Neural cell (in vitro differentiated cells): ENCODE data around the gene CD300LB. TPM values are rescaled to one million over a fixed set of nuclear protein-coding genes. Genes with fewer than 3 reads are reported as not detected.

ENCODE experiments used
- H2AFZ ChIP-seq: fragments of 200-600, 300-800 bp; sonication (generic), shearing (Covaris generic); 2 replicates; pipeline ENCODE4 v1.6.0; 2014; ENCODE audit warnings: low read depth, mild to moderate bottlenecking, antibody characterized with exemption, low read length, moderate library complexity
- H3F3A ChIP-seq: fragments of 200-600 bp; shearing (Covaris generic); 2 replicates; pipeline ENCODE4 v1.6.1; 2016; ENCODE audit warnings: mild to moderate bottlenecking, moderate library complexity, mixed read lengths, antibody characterized with exemption, low read length; ENCODE audit not compliant: insufficient read depth, poor library complexity, severe bottlenecking
- H3K27ac ChIP-seq: fragments of 200-600, 300-800 bp; sonication (generic), shearing (Covaris generic); 2 replicates; pipeline ENCODE4 v1.5.1; 2014; ENCODE audit warnings: mild to moderate bottlenecking, low read length, moderate library complexity
- H3K27me3 ChIP-seq: fragments of 300-800, 200-600 bp; sonication (generic), shearing (Covaris generic); 2 replicates; pipeline ENCODE4 v1.6.0; 2014; ENCODE audit warnings: mild to moderate bottlenecking, low read depth, low read length, moderate library complexity; ENCODE audit not compliant: insufficient read depth
- H3K36me3 ChIP-seq: fragments of 300-800, 200-600 bp; sonication (generic), shearing (Covaris generic); 2 replicates; pipeline ENCODE4 v1.5.1; 2014; ENCODE audit warnings: mild to moderate bottlenecking, antibody characterized with exemption, low read length, moderate library complexity; ENCODE audit not compliant: insufficient read depth
- H3K4me2 ChIP-seq: fragments of 300-800, 200-600 bp; sonication (generic), shearing (Covaris generic); 2 replicates; pipeline ENCODE4 v1.6.0; 2014; ENCODE audit warnings: mild to moderate bottlenecking, low read length
- H3K4me3 ChIP-seq: fragments of 300-800, 200-600 bp; sonication (generic), shearing (Covaris generic); 2 replicates; pipeline ENCODE4 v1.5.1; 2014; ENCODE audit warnings: mild to moderate bottlenecking, low read length, moderate library complexity
- H3K79me2 ChIP-seq: fragments of 200-600 bp; shearing (Covaris generic); replicated peaks from 2 replicates; pipeline ENCODE4 v1.6.0; 2014; ENCODE audit warnings: mild to moderate bottlenecking, low read length, moderate library complexity; ENCODE audit not compliant: insufficient read depth
- H3K9ac ChIP-seq: fragments of 300-800, 200-600 bp; sonication (generic), shearing (Covaris generic); 2 replicates; pipeline ENCODE4 v1.6.1; 2016; ENCODE audit warnings: mild to moderate bottlenecking, low read length, mixed read lengths
- H3K9me2 ChIP-seq: fragments of 200-600 bp; shearing (Covaris generic); 2 replicates; pipeline ENCODE4 v1.6.1; 2016; ENCODE audit warnings: mild to moderate bottlenecking, low read length, mixed read lengths; ENCODE audit not compliant: insufficient read depth
- H3K9me3 ChIP-seq: fragments of 200-600, 300-800 bp; sonication (generic), shearing (Covaris generic); 2 replicates; pipeline ENCODE4 v1.6.1; 2016; ENCODE audit warnings: mild to moderate bottlenecking, mixed run types, low read length, moderate library complexity, mixed read lengths
- H4K20me1 ChIP-seq: fragments of 200-600 bp; shearing (Covaris generic); 2 replicates; pipeline ENCODE4 v1.6.1; 2016; ENCODE audit warnings: mild to moderate bottlenecking, mixed run types; ENCODE audit not compliant: insufficient read depth
- CTCF ChIP-seq: fragments of 450-650 bp; IDR thresholded peaks from 2 replicates; pipeline ENCODE4 v1.5.1; 2014; ENCODE audit warnings: antibody characterized with exemption, mild to moderate bottlenecking, moderate library complexity; ENCODE audit not compliant: poor library complexity, severe bottlenecking
- EP300 ChIP-seq: fragments of 450-650 bp; conservative IDR thresholded peaks from 2 replicates; pipeline ENCODE4 v1.6.1; 2014; ENCODE audit warnings: antibody characterized with exemption, mild to moderate bottlenecking, moderate library complexity; ENCODE audit not compliant: poor library complexity, severe bottlenecking
- EZH2 ChIP-seq: fragments of 200-600, 300-800 bp; shearing (Covaris generic), sonication (generic); IDR thresholded peaks from 2 replicates; pipeline ENCODE4 v1.6.1; 2014; ENCODE audit warnings: antibody characterized with exemption, low read length, borderline replicate concordance, mild to moderate bottlenecking; ENCODE audit not compliant: insufficient read depth, poor library complexity, severe bottlenecking
- MXI1 ChIP-seq: fragments of 450-650 bp; conservative IDR thresholded peaks from 2 replicates; pipeline ENCODE4 v1.6.1; 2014; ENCODE audit warnings: antibody characterized with exemption, mild to moderate bottlenecking; ENCODE audit not compliant: poor library complexity, severe bottlenecking
- POLR2AphosphoS5 ChIP-seq: IDR thresholded peaks from 2 replicates; pipeline ENCODE4 v1.6.1; 2012
- RAD21 ChIP-seq: fragments of 450-650 bp; conservative IDR thresholded peaks from 2 replicates; pipeline ENCODE4 v1.6.1; 2014; ENCODE audit warnings: antibody characterized with exemption, mild to moderate bottlenecking, moderate library complexity
- REST ChIP-seq: IDR thresholded peaks from 2 replicates; pipeline ENCODE4 v1.6.1; 2012; ENCODE audit warnings: borderline replicate concordance
- SMC3 ChIP-seq: fragments of 450-650 bp; conservative IDR thresholded peaks from 2 replicates; pipeline ENCODE4 v1.6.1; 2014; ENCODE audit warnings: antibody characterized with exemption, mild to moderate bottlenecking, moderate library complexity; ENCODE audit not compliant: poor library complexity
- TAF1 ChIP-seq: IDR thresholded peaks from 2 replicates; pipeline ENCODE4 v1.6.1; 2012; ENCODE audit warnings: low read depth
- polyA plus RNA-seq: library from polyadenylated mRNA; depleted of rRNA; stranded (reverse); fragments of >200 nt; gene quantifications from 2 replicates; pipeline ENCODE4 v1.2.3, GENCODE V29; 2014

Gene CD300LB
- polyA plus RNA-seq, 1 donor from 2014 or later: not detected

GRCh38 chr17:74541176-74542111, 10.2 kb upstream of the CD300LB start:
- H3K9me3 ChIP-seq: no peaks in the 10 kb centered on the region
- no peaks in the 10 kb centered on the region for H3K27me3 ChIP-seq
- H3K27ac ChIP-seq: no peak overlapping the region
- no peak overlapping the region for H3K9ac ChIP-seq
- H3K79me2 ChIP-seq: no peaks in the 10 kb centered on the region
- TF ChIP-seq TAF1 (no peak), SMC3 (no peak), RAD21 (no peak), CTCF (no peak), EP300 (no peak), EZH2 (no peak), REST (no peak), MXI1 (no peak), POLR2AphosphoS5 (no peak)
- no peaks in the 10 kb centered on the region for H3F3A ChIP-seq
- H2AFZ ChIP-seq: no peak overlapping the region
- H4K20me1 ChIP-seq: no peaks in the 10 kb centered on the region
- no peak overlapping the region for H3K4me3 ChIP-seq
- no peaks in the 10 kb centered on the region for H3K9me2 ChIP-seq
- H3K36me3 ChIP-seq: no peaks in the 10 kb centered on the region
- no peak overlapping the region for H3K4me2 ChIP-seq

GRCh38 chr17:74539281-74539820, 8.1 kb upstream of the CD300LB start:
- no peak overlapping the region for H3K4me3 ChIP-seq

More at GRCh38 chr17:74539281-74539820, 8.1 kb upstream of the CD300LB start:
- H3K27ac ChIP-seq: no peak overlapping the region
- no peaks in the 10 kb centered on the region for H3F3A ChIP-seq
- TF ChIP-seq SMC3: no peak
- no peak for TF ChIP-seq RAD21
- TF ChIP-seq TAF1: no peak
- no peak for TF ChIP-seq REST
- TF ChIP-seq MXI1: no peak
- no peak for TF ChIP-seq CTCF
- TF ChIP-seq EP300: no peak
- TF ChIP-seq POLR2AphosphoS5: no peak
- TF ChIP-seq EZH2: no peak
- no peak overlapping the region for H3K4me2 ChIP-seq
- H3K27me3 ChIP-seq: no peaks in the 10 kb centered on the region
- H3K79me2 ChIP-seq: no peaks in the 10 kb centered on the region
- H3K36me3 ChIP-seq: no peaks in the 10 kb centered on the region
- no peaks in the 10 kb centered on the region for H3K9me3 ChIP-seq
- H4K20me1 ChIP-seq: no peaks in the 10 kb centered on the region
- H3K9me2 ChIP-seq: no peaks in the 10 kb centered on the region
- no peak overlapping the region for H3K9ac ChIP-seq
- H2AFZ ChIP-seq: no peak overlapping the region
